SU-DHL-6 (cell line): ENCODE results near the gene SERP1.

Experiments
- H2AFZ ChIP-seq: fragments of 200-600 bp; sonication (generic); 2 replicates; pipeline ENCODE4 v1.6.1; 2014; ENCODE audit warnings: low read depth, mild to moderate bottlenecking, moderate library complexity, mixed read lengths, antibody characterized with exemption, low read length; ENCODE audit not compliant: severe bottlenecking
- H3F3A ChIP-seq: fragments of 200-600 bp; shearing (Covaris generic); 2 replicates; pipeline ENCODE4 v1.6.0; 2016; ENCODE audit warnings: antibody characterized with exemption, mild to moderate bottlenecking; ENCODE audit not compliant: insufficient read depth
- H3K27ac ChIP-seq: fragments of 200-600 bp; sonication (generic); 2 replicates; pipeline ENCODE4 v1.5.1; 2016; ENCODE audit warnings: low read depth, mild to moderate bottlenecking, low read length, moderate library complexity, mixed read lengths
- H3K27me3 ChIP-seq: fragments of 200-600 bp; sonication (generic), shearing (Covaris generic); 2 replicates; pipeline ENCODE4 v1.6.0; 2014; ENCODE audit warnings: mild to moderate bottlenecking, low read length
- H3K36me3 ChIP-seq: fragments of 200-600 bp; sonication (generic); 2 replicates; pipeline ENCODE4 v1.6.1; 2014; ENCODE audit warnings: mild to moderate bottlenecking, low read length, mixed read lengths
- H3K4me2 ChIP-seq: fragments of 300-600, 200-600 bp; shearing (Covaris generic), sonication (generic); 2 replicates; pipeline ENCODE4 v1.6.0; 2014; ENCODE audit warnings: low read length, low read depth, mild to moderate bottlenecking; ENCODE audit not compliant: poor library complexity, severe bottlenecking
- H3K4me3 ChIP-seq: fragments of 200-600 bp; sonication (generic); 2 replicates; pipeline ENCODE4 v1.5.1; 2014; ENCODE audit warnings: antibody characterized with exemption, low read length, mild to moderate bottlenecking, mixed read lengths; ENCODE audit not compliant: insufficient read depth, poor library complexity, severe bottlenecking
- H3K79me2 ChIP-seq: fragments of 200-600 bp; sonication (generic); 2 replicates; pipeline ENCODE4 v1.6.1; 2014; ENCODE audit warnings: mild to moderate bottlenecking, low read length, moderate library complexity; ENCODE audit not compliant: insufficient read depth
- H3K9ac ChIP-seq: fragments of 200-600 bp; sonication (generic); 2 replicates; pipeline ENCODE4 v1.7.0; 2014; ENCODE audit warnings: mild to moderate bottlenecking, low read length
- H3K9me2 ChIP-seq: fragments of 200-600 bp; sonication (generic); replicated peaks from 2 replicates; pipeline ENCODE4 v1.6.1; 2014; ENCODE audit warnings: low read length; ENCODE audit not compliant: insufficient read depth
- H3K9me3 ChIP-seq: fragments of 200-600 bp; sonication (generic); 2 replicates; pipeline ENCODE4 v1.6.1; 2014; ENCODE audit warnings: low read length, mixed read lengths; ENCODE audit not compliant: insufficient read depth
- H4K20me1 ChIP-seq: fragments of 200-600 bp; sonication (generic); 2 replicates; pipeline ENCODE4 v1.6.1; 2014; ENCODE audit warnings: low read depth, mild to moderate bottlenecking, antibody characterized with exemption, low read length, moderate library complexity, mixed read lengths
- EZH2phosphoT487 ChIP-seq: fragments of 200-600 bp; sonication (generic), shearing (Covaris generic); conservative IDR thresholded peaks from 2 replicates; pipeline ENCODE4 v1.6.1; 2018; ENCODE audit warnings: mild to moderate bottlenecking, antibody characterized with exemption, low read length, moderate library complexity, mixed read lengths
- TF ChIP-seq, protein P1 (sequence below): fragments of 200-600 bp; sonication (generic); IDR thresholded peaks from one replicate; pipeline ENCODE4 v1.5.1; 2017; ENCODE audit warnings: antibody characterized with exemption, mild to moderate bottlenecking, low read length, moderate library complexity; ENCODE audit not compliant: insufficient read depth, poor library complexity, severe bottlenecking

The SERP1 gene

DNA sequence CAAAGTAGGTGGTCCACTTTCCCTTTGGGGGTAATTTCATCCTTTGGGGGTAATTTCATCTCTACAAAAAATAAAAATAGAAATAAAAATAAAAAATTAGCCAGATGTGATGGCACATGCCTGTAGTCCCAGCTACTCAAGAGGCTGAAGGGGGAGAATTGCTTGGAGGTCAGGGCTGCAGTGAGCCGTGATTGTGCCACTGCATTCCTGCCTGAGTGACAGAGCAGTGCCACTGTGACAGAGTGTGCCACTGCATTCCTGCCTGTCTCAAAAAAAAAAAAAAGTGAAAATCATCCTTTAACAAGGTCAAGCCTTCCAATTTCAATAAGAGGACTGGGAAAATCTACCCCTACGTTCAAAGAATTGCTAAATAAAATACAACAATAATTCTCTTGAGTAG, 22.8 kb downstream of the SERP1 start:
- no peaks in the 10 kb centered on the region for H3F3A ChIP-seq
- H2AFZ ChIP-seq, result no peak overlapping the region
- no peaks in the 10 kb centered on the region for H3K9me2 ChIP-seq
- H3K4me3 ChIP-seq, result no peak overlapping the region
- H3K79me2 ChIP-seq, result no peaks in the 10 kb centered on the region
- H3K9ac ChIP-seq, result no peak overlapping the region
- no peak overlapping the region for H3K4me2 ChIP-seq
- no peaks in the 10 kb centered on the region for H3K27me3 ChIP-seq
- H4K20me1 ChIP-seq, result no peaks in the 10 kb centered on the region
- H3K9me3 ChIP-seq, result no peaks in the 10 kb centered on the region
- no peak overlapping the region for H3K27ac ChIP-seq
- H3K36me3 ChIP-seq, result no peaks in the 10 kb centered on the region
- no peak for TF ChIP-seq EZH2phosphoT487
- TF ChIP-seq, protein P1, sequence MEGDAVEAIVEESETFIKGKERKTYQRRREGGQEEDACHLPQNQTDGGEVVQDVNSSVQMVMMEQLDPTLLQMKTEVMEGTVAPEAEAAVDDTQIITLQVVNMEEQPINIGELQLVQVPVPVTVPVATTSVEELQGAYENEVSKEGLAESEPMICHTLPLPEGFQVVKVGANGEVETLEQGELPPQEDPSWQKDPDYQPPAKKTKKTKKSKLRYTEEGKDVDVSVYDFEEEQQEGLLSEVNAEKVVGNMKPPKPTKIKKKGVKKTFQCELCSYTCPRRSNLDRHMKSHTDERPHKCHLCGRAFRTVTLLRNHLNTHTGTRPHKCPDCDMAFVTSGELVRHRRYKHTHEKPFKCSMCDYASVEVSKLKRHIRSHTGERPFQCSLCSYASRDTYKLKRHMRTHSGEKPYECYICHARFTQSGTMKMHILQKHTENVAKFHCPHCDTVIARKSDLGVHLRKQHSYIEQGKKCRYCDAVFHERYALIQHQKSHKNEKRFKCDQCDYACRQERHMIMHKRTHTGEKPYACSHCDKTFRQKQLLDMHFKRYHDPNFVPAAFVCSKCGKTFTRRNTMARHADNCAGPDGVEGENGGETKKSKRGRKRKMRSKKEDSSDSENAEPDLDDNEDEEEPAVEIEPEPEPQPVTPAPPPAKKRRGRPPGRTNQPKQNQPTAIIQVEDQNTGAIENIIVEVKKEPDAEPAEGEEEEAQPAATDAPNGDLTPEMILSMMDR, result no peak

DNA sequence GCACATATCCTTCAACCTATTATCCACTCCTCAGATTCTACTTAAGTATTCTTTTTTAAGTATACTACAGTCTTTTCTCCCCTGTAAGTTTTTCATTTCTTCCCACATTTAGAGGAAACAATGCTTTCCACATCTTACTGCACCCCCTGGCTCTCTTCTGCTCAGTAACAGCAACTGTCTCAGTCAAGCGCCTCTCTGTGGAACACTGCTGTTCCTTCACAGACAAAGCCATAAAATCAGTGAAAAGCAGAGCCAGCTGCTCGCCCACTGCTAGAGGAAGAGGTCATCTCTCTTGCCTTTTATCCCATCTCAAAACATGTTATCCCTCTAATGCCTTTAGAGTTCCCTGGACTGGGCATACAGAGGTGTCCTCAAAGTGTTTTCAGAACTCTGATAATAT, 24.8 kb downstream of the SERP1 start:
- H3K4me3 ChIP-seq, result no peak overlapping the region
- no peaks in the 10 kb centered on the region for H4K20me1 ChIP-seq
- H3K36me3 ChIP-seq, result no peaks in the 10 kb centered on the region
- TF ChIP-seq, protein P1, result no peak
- TF ChIP-seq EZH2phosphoT487, result no peak
- no peaks in the 10 kb centered on the region for H3K27me3 ChIP-seq
- H3K79me2 ChIP-seq, result no peaks in the 10 kb centered on the region
- H3K27ac ChIP-seq, result no peak overlapping the region
- H3K4me2 ChIP-seq, result no peak overlapping the region
- H3K9me2 ChIP-seq, result no peaks in the 10 kb centered on the region
- H3F3A ChIP-seq, result no peaks in the 10 kb centered on the region
- H3K9ac ChIP-seq, result no peak overlapping the region
- H2AFZ ChIP-seq, result no peak overlapping the region
- no peaks in the 10 kb centered on the region for H3K9me3 ChIP-seq

DNA sequence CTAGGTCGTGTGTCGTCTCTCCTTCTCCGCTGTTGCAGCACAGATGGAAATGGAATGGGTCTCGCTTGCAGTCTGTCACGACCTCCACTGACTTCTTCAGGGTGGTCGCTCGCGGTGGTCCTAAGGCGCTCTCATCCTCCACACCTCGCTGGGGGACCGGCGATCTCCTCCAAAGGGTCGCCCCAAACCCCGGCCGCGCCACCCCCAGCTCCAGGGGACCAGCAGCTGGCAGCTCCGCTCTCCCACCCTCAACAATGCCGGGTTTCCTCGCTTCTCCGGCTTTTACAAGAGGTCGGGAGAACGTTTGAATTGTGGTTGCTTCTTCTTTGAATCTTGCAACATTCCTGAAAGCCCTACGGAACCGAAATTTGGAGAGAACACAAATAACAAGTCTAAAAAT, 25.9 kb downstream of the SERP1 start:
- H2AFZ ChIP-seq, result no peak overlapping the region

More for the DNA sequence above, 25.9 kb downstream of the SERP1 start:
- H3K9me2 ChIP-seq, result no peaks in the 10 kb centered on the region
- H3K79me2 ChIP-seq, result no peaks in the 10 kb centered on the region
- no peaks in the 10 kb centered on the region for H3K27me3 ChIP-seq
- no peak overlapping the region for H3K27ac ChIP-seq
- H3K36me3 ChIP-seq, result no peaks in the 10 kb centered on the region
- no peaks in the 10 kb centered on the region for H3K9me3 ChIP-seq
- no peak for TF ChIP-seq EZH2phosphoT487
- TF ChIP-seq, protein P1, result no peak
- H3K9ac ChIP-seq, result no peak overlapping the region
- no peaks in the 10 kb centered on the region for H3F3A ChIP-seq
- no peaks in the 10 kb centered on the region for H4K20me1 ChIP-seq
- H3K4me3 ChIP-seq, result no peak overlapping the region
- H3K4me2 ChIP-seq, result no peak overlapping the region
